Left lung (tissue), 10 donors: Measurements from ENCODE around the gene TPRG1. TPM values are rescaled to one million over a fixed set of nuclear protein-coding genes. Genes with fewer than 3 reads are reported as not detected.

ENCODE experiments used
- ATAC-seq: fragments of 200-7000 bp; cut with Tn5 transposase; one replicate; pipeline ENCODE4 v1.9.1; 2020; ENCODE audit warnings: moderate library complexity
- DNase-seq, 4 donors: peaks; one replicate each; pipeline ENCODE4 v3.0.0-alpha.2; 2013 to 2020
- H3K27ac ChIP-seq, 2 donors: fragments of 200-600 bp; sonication (generic) in 1 of 2; one replicate each; pipeline versions ENCODE4 v1.5.0 to v1.8.0; 2020 to 2021
- H3K27me3 ChIP-seq, 2 donors: fragments of 200-600 bp; sonication (generic) in 1 of 2; one replicate each; pipeline versions ENCODE4 v1.5.0 to v1.8.0; 2020 to 2021
- H3K36me3 ChIP-seq, 2 donors: fragments of 200-600 bp; sonication (generic) in 1 of 2; one replicate each; pipeline versions ENCODE4 v1.5.0 to v1.8.0; 2020 to 2021
- H3K4me1 ChIP-seq, 2 donors: fragments of 200-600 bp; one replicate each; pipeline ENCODE4 v1.8.0; 2021
- H3K4me3 ChIP-seq, 2 donors: fragments of 200-600 bp; sonication (generic) in 1 of 2; one replicate each; pipeline versions ENCODE4 v1.5.0 to v1.8.0; 2020 to 2021; ENCODE audit warnings: mild to moderate bottlenecking in 1 of 2
- H3K9me3 ChIP-seq, 2 donors: fragments of 200-600 bp; sonication (generic) in 1 of 2; one replicate each; pipeline versions ENCODE4 v1.5.0 to v1.8.0; 2020 to 2021
- CTCF ChIP-seq, 2 donors: fragments of 200-600 bp; sonication (generic) in 1 of 2; IDR thresholded peaks; one replicate each; pipeline versions ENCODE4 v1.5.0 to v1.8.0; 2021; ENCODE audit warnings: antibody characterized with exemption in 2 of 2
- intact Hi-C, 2 donors: fragments of 100-400 bp; cut with DNase I; formaldehyde crosslinking; loops; one replicate each; pipeline versions ENCODE4 v1.11.2 to v1.14.2; 2022
- polyA plus RNA-seq, 6 donors: library from polyadenylated mRNA; unstranded; fragments of 120-200 nt; gene quantifications; one replicate each; pipeline ENCODE4 v1.2.1, GENCODE V29; 2013; ENCODE audit not compliant: insufficient read length in 6 of 6
- total RNA-seq, 2 donors: library from RNA; stranded (reverse); fragmentation: NEBNext Ultra II Directional; extraction: Animal tissue kit (Norgen Biotek cat#: 25700); gene quantifications; one replicate each; pipeline ENCODE4 v1.2.1, GENCODE V29; 2021
- donor health status: DM: no; HTN: yes; CAD: no.
- donor health status: DM: no; HTN: no; CAD: no.

TPRG1 gene
- total and polyA plus RNA-seq, 8 donors = 0.52 to 12.8 (median 0.85) TPM

GRCh38 chr3:189139611-189139940 is 32.2 kb upstream of the TPRG1 start:
- peak overlapping the region in 1 of 2 donors; percentile 3 for H3K27ac ChIP-seq
- peak; percentile 33 for ATAC-seq

GRCh38 chr3:189142527-189142926 is 29.2 kb upstream of the TPRG1 start:
- no peak for DNase-seq
- ATAC-seq = no peak
- H3K36me3 ChIP-seq = no peaks in the 10 kb centered on the region
- no peak overlapping the region for H3K4me3 ChIP-seq
- no peaks in the 10 kb centered on the region for H3K27me3 ChIP-seq
- no peak for TF ChIP-seq CTCF (IDR thresholded peaks at IDR 0.05)
- no peaks in the 10 kb centered on the region for H3K9me3 ChIP-seq
- no peak overlapping the region for H3K27ac ChIP-seq
- intact Hi-C loops = loop anchor here in 1 of 2 donors (10.0 kb wide), 1 partner anchor 1398 kb away; the partner anchor contains the start of gene BCL6
- H3K4me1 ChIP-seq = peaks cover 0 to 23% of the 10 kb centered on the region in 2 donors

More at GRCh38 chr3:189139611-189139940, 32.2 kb upstream of the TPRG1 start:
- no peak for TF ChIP-seq CTCF (IDR thresholded peaks at IDR 0.05)
- Histone ChIP-seq H3K4me1 (peaks cover 0 to 17% of the 10 kb centered on the region in 2 donors), H3K4me3 (no peak overlapping the region), H3K27me3 (no peaks in the 10 kb centered on the region), H3K36me3 (no peaks in the 10 kb centered on the region), H3K9me3 (no peaks in the 10 kb centered on the region)
- intact Hi-C loops = loop anchor here in 1 of 2 donors (10.0 kb wide), 1 partner anchor 165 kb away; no protein-coding TSS in a partner anchor
- DNase-seq = peak in 2 of 4 donors; percentile 87 to 89

GRCh38 chr3:189143321-189143720 is 28.4 kb upstream of the TPRG1 start:
- H3K4me3 ChIP-seq = no peak overlapping the region
- H3K4me1 ChIP-seq = peaks cover 0 to 30% of the 10 kb centered on the region in 2 donors
- no peaks in the 10 kb centered on the region for H3K9me3 ChIP-seq
- intact Hi-C loops = loop anchor here in 1 of 2 donors (10.0 kb wide), 1 partner anchor 1399 kb away; the partner anchor contains the start of gene BCL6
- ATAC-seq = no peak
- no peak overlapping the region for H3K27ac ChIP-seq
- no peak for TF ChIP-seq CTCF (IDR thresholded peaks at IDR 0.05)
- H3K36me3 ChIP-seq = no peaks in the 10 kb centered on the region
- no peak for DNase-seq
- H3K27me3 ChIP-seq = no peaks in the 10 kb centered on the region

- intact Hi-C loops = loop anchor here in 1 of 2 donors (10.0 kb wide), 1 partner anchor 1399 kb away; the partner anchor contains the start of gene BCL6
- Histone ChIP-seq H3K27me3 (no peaks in the 10 kb centered on the region), H3K36me3 (no peaks in the 10 kb centered on the region), H3K9me3 (no peaks in the 10 kb centered on the region), H3K4me1 (peaks cover 0 to 30% of the 10 kb centered on the region in 2 donors), H3K4me3 (no peak overlapping the region), H3K27ac (peak overlapping the region in 1 of 2 donors; percentile 67)
- TF ChIP-seq CTCF (IDR thresholded peaks at IDR 0.05) = no peak
- DNase-seq (no peak), ATAC-seq (no peak)
Measured at GRCh38 chr3:189143771-189144170, 28.0 kb upstream of the TPRG1 start.

GRCh38 chr3:189144645-189145044 is 27.1 kb upstream of the TPRG1 start:
- no peaks in the 10 kb centered on the region for H3K9me3 ChIP-seq
- DNase-seq = peak in 1 of 4 donors; percentile 36
- peaks cover 0 to 30% of the 10 kb centered on the region in 2 donors for H3K4me1 ChIP-seq
- H3K36me3 ChIP-seq = no peaks in the 10 kb centered on the region
- peak; percentile 64 for ATAC-seq
- H3K4me3 ChIP-seq = no peak overlapping the region
- H3K27ac ChIP-seq = peak overlapping the region in 1 of 2 donors; percentile 67
- TF ChIP-seq CTCF (IDR thresholded peaks at IDR 0.05) = no peak
- no peaks in the 10 kb centered on the region for H3K27me3 ChIP-seq
- intact Hi-C loops = loop anchor here in 1 of 2 donors (10.0 kb wide), 1 partner anchor 1400 kb away; the partner anchor contains the start of gene BCL6
